Occipital lobe (tissue), 2 donors: Measurements from ENCODE around the gene HOXC6. TPM values are rescaled to one million over a fixed set of nuclear protein-coding genes. Genes with fewer than 3 reads are reported as not detected.

Experiments used
- DNase-seq: peaks from one replicate; lab custom pipeline; 2025; lab: John Stamatoyannopoulos, UW
- total RNA-seq: library from RNA; depleted of rRNA; stranded (reverse); fragments of >200 nt; gene quantifications from one replicate; pipeline ENCODE4 v1.2.3, GENCODE V29; 2014

The HOXC6 gene
- total RNA-seq, 1 donor from 2014 or later = not detected

DNA sequence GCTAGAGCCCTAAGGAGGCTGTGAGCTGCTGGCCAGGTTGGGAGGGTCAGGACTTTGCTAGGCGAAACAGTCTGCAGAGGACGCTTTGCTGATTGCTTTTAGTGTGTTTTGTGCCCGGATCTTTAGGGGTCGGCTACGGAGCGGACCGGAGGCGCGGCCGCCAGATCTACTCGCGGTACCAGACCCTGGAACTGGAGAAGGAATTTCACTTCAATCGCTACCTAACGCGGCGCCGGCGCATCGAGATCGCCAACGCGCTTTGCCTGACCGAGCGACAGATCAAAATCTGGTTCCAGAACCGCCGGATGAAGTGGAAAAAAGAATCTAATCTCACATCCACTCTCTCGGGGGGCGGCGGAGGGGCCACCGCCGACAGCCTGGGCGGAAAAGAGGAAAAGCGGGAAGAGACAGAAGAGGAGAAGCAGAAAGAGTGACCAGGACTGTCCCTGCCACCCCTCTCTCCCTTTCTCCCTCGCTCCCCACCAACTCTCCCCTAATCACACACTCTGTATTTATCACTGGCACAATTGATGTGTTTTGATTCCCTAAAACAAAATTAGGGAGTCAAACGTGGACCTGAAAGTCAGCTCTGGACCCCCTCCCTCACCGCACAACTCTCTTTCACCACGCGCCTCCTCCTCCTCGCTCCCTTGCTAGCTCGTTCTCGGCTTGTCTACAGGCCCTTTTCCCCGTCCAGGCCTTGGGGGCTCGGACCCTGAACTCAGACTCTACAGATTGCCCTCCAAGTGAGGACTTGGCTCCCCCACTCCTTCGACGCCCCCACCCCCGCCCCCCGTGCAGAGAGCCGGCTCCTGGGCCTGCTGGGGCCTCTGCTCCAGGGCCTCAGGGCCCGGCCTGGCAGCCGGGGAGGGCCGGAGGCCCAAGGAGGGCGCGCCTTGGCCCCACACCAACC lies 1.5 kb downstream of the HOXC6 start:
- DNase-seq = no peak

DNA sequence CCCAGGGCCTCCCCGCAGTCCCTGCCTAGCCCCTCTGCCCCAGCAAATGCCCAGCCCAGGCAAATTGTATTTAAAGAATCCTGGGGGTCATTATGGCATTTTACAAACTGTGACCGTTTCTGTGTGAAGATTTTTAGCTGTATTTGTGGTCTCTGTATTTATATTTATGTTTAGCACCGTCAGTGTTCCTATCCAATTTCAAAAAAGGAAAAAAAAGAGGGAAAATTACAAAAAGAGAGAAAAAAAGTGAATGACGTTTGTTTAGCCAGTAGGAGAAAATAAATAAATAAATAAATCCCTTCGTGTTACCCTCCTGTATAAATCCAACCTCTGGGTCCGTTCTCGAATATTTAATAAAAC lies 2.2 kb downstream of the HOXC6 start:
- no peak for DNase-seq

DNA sequence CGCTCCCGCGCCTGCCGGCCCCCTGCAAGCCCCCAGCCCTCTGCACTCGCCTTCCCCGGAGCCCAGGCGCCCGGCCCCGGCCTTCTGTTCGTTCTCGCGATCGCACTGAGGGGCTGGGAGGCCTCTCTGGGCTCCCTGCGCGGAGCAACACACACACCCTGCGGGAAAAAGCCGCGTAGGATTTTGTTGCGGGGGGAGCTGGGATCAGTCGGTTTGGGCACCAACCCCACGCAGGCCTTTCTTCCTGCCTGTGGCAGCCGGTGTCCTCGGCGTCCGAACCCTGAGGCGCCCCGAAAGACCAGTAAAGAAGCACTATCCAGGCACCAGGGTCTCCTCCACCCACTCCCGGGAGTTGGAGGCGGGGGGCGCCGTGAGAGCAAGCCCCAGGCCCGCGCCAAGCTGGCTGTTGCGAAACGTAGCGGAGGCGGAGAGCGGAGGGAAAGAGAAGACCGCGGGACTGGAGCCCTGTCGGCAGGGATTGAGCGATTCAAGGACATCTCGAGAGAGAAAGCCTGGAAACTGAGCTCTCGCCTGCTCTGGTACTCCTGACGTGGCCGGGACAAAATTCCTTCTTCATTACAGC lies 2.7 kb downstream of the HOXC6 start:
- no peak for DNase-seq

DNA sequence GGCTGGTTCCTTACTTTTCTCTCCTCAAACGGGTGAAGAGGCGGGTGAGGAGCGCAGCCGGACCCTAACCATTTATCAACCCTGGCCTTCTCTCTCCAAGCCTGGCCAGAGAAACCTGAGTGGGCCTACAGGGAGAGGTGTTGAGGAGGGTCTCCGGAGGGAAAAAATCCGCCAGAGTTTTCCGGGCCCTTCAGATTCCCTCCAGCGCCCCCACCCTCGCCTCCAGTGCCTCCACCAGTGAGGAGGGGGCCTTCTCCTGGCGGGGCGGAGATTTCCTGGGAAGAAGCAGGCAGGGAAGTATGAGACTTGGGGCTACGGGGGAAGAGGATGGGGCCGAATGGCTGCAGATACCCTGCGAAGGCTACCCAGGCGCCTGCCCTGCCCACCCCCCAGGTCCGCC lies 3.2 kb downstream of the HOXC6 start:
- no peak for DNase-seq

DNA sequence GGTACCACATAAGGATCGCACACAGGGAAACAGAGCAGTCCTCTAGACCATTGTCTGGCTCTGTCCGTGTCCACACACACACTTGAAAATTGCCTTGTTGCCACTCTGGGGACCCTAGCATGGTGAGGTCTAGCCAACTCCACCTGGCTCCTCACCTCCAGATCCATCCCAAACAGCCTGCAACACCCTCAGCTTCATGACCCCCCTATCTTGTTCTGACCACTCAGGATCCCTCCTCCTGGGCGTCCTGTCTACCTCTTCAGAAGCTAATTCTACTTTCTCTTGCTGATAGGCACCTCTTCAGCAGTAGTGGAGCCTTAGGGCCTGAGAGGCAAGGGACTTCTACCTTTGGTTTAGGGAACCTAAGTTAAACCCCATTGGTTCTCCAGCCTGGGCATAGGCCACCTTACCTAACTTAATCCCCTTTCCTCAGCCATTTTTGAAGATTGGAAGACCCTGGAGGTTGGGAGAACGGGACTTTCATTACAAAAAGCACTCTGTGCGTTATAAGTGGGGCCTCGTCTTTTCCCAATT lies 3.9 kb downstream of the HOXC6 start:
- no peak for DNase-seq

DNA sequence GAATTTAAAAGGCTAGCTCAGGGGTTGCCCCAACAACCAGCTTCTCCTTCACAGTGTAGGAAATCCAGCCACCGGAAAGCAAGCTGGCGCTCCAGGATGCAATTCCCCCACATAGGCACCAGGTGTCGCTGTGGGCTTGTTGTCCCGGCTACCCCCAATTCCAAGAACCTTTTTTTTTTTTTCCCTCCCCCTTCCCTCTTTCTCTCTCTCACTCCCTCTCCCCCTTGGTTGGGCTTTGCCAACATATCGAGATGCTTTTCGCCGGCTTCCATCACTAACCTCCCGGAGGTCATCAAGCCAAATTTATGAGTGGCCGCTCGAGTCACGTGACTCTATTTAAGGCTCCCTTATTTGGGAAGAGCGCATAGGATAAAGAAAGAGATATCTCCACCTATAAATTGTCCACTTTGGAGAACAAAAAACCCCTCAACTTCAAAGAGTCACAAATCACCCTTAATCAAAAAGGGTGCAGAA lies 4.4 kb downstream of the HOXC6 start, which contains the start of gene HOXC5:
HOXC5 (plus strand) TSS at position 424 of the 474 bp plus-strand sequence. CDS start 73 bp downstream, outside the sequence.
- DNase-seq = no peak

DNA sequence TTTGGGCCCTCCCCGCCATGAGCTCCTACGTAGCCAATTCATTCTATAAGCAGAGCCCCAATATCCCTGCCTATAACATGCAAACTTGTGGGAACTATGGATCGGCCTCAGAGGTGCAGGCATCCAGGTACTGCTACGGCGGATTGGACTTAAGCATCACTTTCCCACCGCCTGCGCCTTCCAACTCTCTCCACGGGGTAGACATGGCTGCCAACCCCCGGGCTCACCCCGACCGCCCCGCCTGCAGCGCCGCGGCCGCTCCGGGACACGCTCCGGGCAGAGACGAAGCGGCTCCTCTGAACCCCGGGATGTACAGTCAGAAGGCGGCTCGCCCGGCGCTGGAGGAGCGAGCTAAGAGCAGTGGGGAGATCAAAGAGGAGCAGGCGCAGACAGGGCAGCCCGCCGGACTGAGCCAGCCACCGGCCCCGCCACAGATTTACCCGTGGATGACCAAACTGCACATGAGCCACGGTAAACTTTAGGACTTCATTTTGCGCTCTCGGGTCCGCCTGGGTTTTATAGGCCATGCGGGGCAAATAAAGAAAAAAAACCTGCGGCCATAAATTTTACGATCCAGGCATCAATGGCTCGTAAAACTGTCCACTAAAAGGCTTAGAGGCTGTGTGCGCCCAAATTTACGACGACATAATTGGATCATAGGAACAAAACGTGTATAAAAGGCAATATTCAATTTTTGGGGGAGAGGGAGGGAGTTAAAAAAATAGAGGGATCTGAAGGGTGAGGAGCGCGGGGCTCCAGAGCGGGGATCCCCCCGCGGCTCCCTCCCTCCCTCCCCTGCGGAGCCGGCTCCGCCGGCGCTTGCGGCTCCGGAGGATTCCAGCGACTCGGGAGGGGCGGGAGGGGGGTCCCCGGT lies 5.1 kb downstream of the HOXC6 start:
- no peak for DNase-seq

DNA sequence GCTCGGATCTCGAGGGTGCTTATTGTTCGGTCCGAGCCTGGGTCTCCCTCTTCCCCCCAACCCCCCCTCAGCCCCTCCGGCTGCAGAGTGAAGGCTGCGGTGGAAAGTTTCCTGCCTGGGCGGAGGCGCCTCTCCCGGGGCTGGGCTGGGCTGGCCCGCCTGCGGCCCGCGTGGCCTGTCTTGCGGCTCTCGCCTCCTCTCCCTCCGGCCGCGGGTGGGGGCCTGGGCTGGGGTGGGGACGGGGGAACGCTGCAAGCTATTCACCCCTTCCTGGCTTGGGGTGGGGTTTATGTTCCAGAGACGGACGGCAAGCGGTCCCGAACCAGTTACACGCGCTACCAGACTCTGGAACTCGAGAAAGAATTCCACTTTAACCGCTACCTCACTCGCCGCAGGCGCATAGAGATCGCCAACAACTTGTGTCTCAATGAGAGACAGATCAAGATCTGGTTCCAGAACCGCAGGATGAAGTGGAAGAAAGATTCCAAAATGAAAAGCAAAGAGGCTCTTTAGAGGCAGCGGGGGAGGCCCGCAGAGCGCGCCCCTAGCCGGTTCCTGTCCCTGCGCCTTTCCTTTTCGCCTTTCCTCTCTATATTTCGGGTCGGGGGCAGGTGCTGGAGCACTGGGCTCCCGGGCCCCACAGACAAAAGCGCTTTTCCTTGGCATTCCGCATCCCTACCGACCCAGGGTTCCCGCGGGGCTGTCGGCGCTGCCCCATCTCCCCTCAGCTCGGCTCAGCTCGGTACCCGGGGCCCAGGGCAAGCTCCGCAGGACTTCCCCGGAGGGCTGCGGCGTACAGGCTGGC lies 5.9 kb downstream of the HOXC6 start:
- DNase-seq = no peak

DNA sequence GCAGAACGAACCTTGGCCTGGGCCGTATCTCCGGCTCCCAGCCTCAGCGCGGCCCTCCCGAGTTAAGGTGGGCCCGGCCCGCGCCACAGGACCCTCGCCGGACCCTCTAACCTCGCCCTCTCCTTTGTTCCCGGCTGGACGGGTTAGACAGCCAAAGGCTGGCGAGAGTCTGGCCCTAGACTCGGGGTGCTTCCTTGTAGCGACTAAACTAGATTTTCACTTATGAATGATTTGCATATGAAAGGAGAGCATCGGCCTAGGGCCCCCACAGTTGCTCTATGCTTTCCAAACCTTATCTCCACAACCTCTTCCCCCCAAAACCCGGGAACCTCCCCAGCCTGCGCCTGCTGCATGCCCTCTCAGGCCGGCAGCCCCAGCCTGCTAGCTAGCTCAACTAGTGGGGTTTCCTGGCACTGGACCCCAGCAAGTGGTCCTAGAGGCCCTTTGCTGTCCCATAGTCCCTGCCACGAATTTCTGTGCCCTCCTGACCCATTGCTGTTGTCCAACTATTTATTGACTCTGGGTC lies 6.6 kb downstream of the HOXC6 start:
- DNase-seq = no peak

DNA sequence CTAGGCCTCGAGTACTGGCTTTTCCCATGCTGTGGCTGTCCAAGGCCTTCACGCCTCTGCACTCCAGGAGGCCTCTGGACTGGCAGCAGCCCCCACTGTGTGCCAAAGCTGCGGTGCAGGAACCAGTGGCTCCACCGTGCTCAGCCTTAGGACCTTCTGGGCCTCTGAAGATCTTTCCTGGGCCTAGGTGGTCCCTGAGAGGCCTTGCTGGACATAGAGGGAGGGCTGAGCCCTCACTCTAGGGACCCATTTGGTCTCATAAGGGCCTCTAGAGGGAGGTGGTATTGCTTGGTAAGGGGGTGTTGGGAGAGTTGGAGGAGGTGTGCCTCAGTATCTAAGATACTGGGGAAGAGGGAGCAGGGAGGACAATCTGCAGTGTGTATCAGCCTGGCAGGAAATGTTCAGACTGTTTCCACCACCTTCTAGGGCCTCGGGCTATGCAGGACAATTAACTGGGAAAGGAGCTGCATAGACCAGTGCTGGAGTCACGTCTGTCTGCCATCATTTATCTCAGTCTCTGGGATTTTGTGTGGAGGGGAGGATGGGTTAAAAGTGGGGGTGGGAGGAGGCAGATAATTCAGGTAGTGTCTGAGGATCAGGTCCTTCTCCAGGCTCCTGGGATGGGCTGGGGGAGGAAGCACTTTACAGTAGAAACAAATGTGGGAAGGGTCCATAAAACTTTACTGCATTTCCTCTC lies 7.5 kb downstream of the HOXC6 start:
- no peak for DNase-seq

DNA sequence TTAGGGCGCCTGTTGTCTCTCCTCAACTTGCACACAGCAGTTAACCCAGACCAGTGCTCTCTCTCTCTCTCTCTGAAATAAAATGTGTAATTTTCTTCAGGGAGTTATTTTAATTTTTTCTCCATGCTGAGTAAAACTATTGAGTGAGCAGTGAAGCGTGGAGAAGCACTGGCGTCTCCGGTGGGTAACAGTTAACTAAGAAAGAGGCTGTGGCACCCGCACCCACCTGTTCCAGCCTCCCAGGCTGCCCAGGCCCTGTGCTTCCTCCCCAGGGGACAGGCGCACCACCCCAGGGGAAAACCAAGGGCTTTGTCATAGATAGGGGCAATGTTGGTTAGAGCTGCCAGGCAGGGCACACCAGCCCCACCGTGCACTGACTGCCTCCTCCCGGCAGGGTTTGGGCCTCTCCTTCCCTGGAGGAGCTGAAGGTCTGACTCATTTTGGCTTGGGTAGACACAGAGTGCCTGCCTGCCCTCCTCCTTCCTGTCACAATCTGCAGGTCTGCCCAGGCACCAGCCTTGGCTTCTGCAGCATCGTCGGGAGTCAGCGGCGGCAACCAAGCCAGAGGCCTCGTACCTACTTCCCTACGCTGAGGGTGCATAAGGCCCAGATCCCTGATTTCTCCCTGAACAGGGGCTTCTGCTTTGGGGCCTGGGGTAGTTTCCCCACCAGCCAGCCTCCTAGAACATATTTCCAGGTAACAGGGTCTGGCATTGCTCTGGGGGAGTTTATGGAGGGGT lies 8.6 kb downstream of the HOXC6 start:
- no peak for DNase-seq

DNA sequence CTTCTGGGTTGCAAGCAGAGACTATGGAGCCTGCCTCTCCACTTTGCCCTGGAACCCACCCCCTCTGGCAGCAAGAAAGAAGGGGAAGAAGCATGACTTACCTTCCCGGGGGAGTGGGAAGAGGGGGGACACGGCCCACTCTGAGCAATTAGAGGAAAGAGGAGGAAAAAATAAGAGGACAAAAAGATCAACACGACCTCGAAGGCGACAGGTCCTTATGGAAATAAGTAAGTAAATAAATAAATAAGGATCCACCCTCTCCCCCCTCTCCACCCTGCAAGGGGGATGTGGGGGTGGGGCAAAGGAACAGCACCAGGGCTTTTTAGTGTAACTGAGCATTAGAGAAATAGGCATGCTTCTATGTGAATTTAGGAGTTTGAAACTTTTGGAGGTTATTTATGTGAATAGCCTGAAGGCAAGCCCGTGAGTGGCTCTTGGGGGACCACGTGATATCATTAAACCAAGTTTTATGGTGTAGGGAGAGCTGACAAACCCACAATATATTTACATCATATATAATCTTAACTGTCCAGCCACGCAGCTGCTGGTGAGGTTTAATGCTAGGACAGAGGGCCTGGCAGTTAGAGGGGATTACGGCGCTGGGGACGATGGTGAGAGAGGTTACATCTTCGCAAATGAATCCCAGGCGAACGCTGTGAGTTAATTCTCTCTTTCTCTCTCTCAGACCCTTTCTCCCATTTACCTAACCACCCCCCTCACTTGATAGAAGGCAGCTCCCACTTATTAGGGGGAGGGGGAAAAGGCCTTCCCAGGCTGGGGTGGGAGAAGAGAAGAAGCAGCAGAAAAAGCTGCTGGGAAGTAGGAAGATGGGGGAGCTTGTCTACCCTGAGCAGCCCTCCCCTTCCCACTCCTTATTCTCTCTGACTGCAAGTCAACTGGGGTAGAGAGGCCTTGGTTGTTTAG lies 9.4 kb downstream of the HOXC6 start:
- DNase-seq = no peak

DNA sequence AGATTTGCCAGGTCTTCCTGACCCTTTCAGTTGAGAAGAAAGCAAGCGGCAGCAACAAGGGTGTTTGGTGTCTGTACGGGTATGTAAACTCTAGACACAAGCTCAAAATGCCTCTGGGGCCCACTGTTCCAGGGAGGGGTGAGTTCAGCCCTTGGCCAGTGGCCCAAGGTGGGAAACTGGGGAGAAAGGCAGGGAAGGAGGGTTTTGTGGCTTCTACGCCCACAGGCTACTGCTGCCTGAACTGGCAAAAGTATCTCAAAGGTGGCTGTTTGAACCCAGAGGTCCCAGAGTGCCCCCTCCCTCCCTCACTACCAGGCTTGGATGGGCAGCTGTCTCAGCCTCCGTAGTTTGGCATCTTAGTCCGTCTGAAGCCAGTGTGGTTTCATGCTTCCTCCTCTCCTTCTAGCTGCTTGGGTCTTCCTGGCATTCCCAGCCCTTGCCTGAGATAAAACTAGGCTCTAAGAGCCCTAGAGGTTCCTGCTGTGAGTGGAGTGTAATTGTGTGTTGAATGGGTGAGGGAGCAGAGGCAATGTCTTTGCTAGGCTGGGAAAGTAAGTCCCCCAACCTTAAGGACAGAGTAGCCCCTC lies 10.1 kb downstream of the HOXC6 start:
- DNase-seq = no peak

DNA sequence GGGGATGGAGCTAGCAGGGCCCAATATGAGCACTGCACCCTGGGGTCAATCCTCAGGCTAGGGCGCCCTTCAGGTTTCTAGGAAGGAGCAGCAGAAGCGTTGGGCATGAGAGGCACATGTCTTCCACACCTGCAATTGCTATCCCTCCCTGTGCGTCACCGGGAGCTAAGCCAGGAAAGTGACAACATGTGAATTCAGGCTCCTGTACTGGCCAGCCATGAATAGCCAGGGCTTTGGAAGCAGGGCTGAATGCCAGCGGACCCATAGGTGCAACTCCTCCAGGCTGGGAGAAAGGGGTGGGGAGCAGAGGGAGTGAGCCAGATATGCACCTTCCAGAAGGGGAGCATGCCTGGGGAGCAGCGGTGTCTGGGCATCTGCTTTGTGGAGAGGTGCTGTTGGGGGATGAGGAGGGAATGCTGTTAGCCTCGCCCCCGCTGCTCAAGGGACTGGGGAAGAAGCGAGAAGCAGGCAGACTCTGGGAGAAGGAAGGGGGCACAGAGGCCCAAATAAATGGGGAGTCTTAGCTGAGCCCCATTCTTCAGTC lies 10.7 kb downstream of the HOXC6 start:
- DNase-seq = no peak

DNA sequence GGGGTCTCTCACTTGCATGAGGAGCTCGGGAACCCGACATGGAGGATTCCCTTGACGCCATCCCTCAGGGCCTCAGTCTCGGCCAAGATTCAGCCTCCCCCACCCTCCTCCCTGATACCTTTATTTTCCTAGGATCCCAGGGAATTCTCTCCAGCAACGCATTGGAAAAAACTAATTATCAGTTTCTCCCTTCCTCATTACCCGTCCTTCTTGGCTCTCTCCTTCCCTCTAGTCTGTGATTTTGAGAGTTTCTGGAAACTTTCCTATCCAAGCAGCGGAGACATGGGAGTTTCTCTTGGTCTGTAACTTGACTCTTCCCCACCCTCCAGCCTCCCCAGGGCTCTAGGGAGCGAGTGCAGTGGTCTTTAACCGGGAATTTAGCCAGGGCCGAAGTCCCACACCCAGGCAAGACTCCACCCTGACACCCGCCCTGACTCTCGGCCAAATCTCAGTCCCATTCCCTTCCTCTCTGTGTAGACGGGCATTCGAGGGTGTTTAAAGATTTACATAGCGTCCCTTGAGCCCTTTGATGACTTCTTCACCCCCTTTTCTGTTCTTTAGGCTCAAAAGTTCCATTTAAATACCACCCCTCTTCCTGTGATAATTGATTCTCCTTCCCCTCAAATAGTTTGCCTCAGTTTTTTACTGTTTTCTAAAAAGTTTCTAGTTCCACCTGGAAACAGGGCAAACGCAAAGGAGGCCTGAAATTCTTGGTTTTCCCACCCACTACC lies 11.3 kb downstream of the HOXC6 start:
- DNase-seq = no peak

DNA sequence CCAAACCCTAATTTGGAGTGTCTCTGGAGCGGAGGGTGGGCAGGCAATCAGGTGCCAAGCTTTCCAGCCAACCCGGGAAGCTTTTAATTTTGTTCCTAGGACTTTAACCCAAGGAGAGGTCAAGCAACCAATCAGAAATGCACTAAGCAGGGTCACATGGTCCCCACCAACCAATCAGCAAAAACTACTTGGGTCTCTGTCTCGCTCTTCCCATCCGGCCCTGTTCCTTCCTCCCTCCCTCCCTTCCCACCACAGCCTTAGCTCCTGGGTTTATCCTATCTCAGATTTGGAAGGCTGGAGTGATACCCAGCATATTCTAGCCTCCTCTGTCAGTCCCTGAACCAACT lies 11.9 kb downstream of the HOXC6 start:
- no peak for DNase-seq

DNA sequence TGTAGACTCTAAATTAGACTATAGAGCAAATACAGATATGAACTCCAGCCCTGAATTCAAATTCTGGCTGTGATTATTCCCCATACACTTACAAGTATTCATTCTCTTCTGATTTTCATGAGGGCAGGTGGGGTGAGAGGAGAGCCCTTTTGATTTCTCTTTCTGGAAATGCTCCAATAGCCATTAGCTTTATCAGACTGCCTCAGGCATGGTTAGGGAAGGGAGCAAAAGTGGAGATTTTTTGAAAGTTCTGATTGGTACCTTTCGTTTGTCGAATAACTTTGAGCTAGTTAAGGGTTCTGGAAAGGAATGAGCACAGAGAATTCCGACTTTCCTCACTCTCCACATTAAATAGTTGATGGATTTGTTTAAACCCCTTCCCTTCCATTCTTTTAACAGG lies 12.4 kb downstream of the HOXC6 start:
- DNase-seq = no peak
